HCT116 (cell line): ENCODE data around the gene TP63. TPM values are rescaled to one million over a fixed set of nuclear protein-coding genes. Genes with fewer than 3 reads are reported as not detected.

Experiments
- ATAC-seq: fragments of 200-7000 bp; cut with Tn5 transposase; 2 replicates; pipeline ENCODE4 v1.9.1; 2020; ENCODE audit warnings: mild to moderate bottlenecking, moderate library complexity
- BruUV-seq: library from RNA; stranded (reverse); fragments of 400-500 nt; replicated peaks from 2 replicates; lab custom pipeline; 2021; lab: Mats Ljungman, UMichigan
- CTCF ChIA-PET: fragments of 300-600 bp; sonication (Branson Sonifier 250); formaldehyde crosslinking; loops from one replicate; lab custom pipeline; 2021; ENCODE audit warnings: antibody characterized with exemption; lab: Charles Lee
- POLR2A ChIA-PET: fragments of 300-600, 350-600 bp; sonication (Branson Sonifier 250); formaldehyde crosslinking; loops from one replicate; lab custom pipeline; 2021; ENCODE audit warnings: antibody characterized with exemption; lab: Charles Lee
- RAD21 ChIA-PET, 2 experiments: fragments of 300-600 bp; sonication (Branson Sonifier 250); formaldehyde crosslinking; loops; one replicate each; lab custom pipeline; 2023; ENCODE audit warnings: low total read pairs in 2 of 2; ENCODE audit not compliant: uncharacterized antibody in 2 of 2, unreplicated experiment in 2 of 2, low non-redundant PET in 1 of 2; lab: Charles Lee
- DNase-seq: peaks from one replicate; pipeline ENCODE4 v3.0.0-alpha.2; 2010; ENCODE audit warnings: low read depth, low spot score
- H2AFZ ChIP-seq: fragments of 200-600 bp; shearing (Covaris generic), sonication (generic); 2 replicates; pipeline ENCODE4 v1.6.1; 2017; ENCODE audit warnings: low read depth, mixed run types, mixed read lengths, antibody characterized with exemption, low read length; ENCODE audit not compliant: poor library complexity, severe bottlenecking
- H3K27ac ChIP-seq: 2 replicates; pipeline ENCODE4 v1.5.1; 2012; ENCODE audit warnings: low read depth, low read length
- H3K27me3 ChIP-seq: fragments of 200-600 bp; sonication (generic); 2 replicates; pipeline ENCODE4 v1.6.1; 2016; ENCODE audit warnings: mixed run types, low read length, mixed read lengths; ENCODE audit not compliant: insufficient read depth
- H3K36me3 ChIP-seq, 2 experiments: fragments of 200-500 bp in 1 of 2; fragments of 200-600 bp in 1 of 2; sonication (Bioruptor generic) in 1 of 2; sonication (generic) in 1 of 2; 2 replicates each; pipeline versions ENCODE4 v1.5.1 to v1.6.1; 2014 to 2016; ENCODE audit warnings: low read length in 2 of 2, inconsistent platforms in 1 of 2, mixed read lengths in 1 of 2, mixed run types in 1 of 2; ENCODE audit not compliant: insufficient read depth in 2 of 2, control insufficient read depth in 1 of 2
- H3K4me1 ChIP-seq, 2 experiments: fragments of 200-600 bp in 1 of 2; sonication (generic) in 1 of 2; 2 replicates each; pipeline versions ENCODE4 v1.5.1 to v1.6.1; 2012 to 2017; ENCODE audit warnings: low read length in 2 of 2, inconsistent platforms in 1 of 2, mild to moderate bottlenecking in 1 of 2, mixed read lengths in 1 of 2, mixed run types in 1 of 2, moderate library complexity in 1 of 2; ENCODE audit not compliant: insufficient read depth in 2 of 2, control insufficient read depth in 1 of 2
- H3K4me2 ChIP-seq: fragments of 200-600 bp; sonication (generic); 2 replicates; pipeline ENCODE4 v1.6.1; 2017; ENCODE audit warnings: mixed run types, low read length, mixed read lengths
- H3K4me3 ChIP-seq, 2 experiments: fragments of 200-600 bp in 1 of 2; sonication (generic) in 1 of 2; replicated peaks in 1 of 2; 2 replicates each; pipeline ENCODE4 v1.5.1; 2011 to 2016; ENCODE audit warnings: low read length in 2 of 2, control low read depth in 1 of 2, low read depth in 1 of 2, mild to moderate bottlenecking in 1 of 2, mixed read lengths in 1 of 2, mixed run types in 1 of 2
- H3K79me2 ChIP-seq: fragments of 200-600 bp; sonication (generic); 2 replicates; pipeline ENCODE4 v1.6.1; 2017; ENCODE audit warnings: mild to moderate bottlenecking, mixed run types, low read length, moderate library complexity, mixed read lengths; ENCODE audit not compliant: insufficient read depth
- H3K9ac ChIP-seq: fragments of 200-600 bp; sonication (generic); 2 replicates; pipeline ENCODE4 v1.6.1; 2016; ENCODE audit warnings: low read length, mixed read lengths
- H3K9me2 ChIP-seq: fragments of 200-600 bp; sonication (generic), shearing (Covaris generic); 2 replicates; pipeline ENCODE4 v1.6.1; 2017; ENCODE audit warnings: mixed run types, mild to moderate bottlenecking, moderate library complexity; ENCODE audit not compliant: insufficient read depth
- H3K9me3 ChIP-seq, 2 experiments: fragments of 200-500 bp in 1 of 2; fragments of 200-600 bp in 1 of 2; sonication (Bioruptor generic) in 1 of 2; sonication (generic) in 1 of 2; 2 replicates each; pipeline ENCODE4 v1.6.1; 2014 to 2017; ENCODE audit warnings: low read length in 2 of 2, mixed read lengths in 2 of 2, inconsistent platforms in 1 of 2, low read depth in 1 of 2, mild to moderate bottlenecking in 1 of 2, mixed run types in 1 of 2, moderate library complexity in 1 of 2; ENCODE audit not compliant: control insufficient read depth in 1 of 2, insufficient read depth in 1 of 2
- H4K20me1 ChIP-seq: fragments of 200-600 bp; sonication (generic), shearing (Covaris generic); 2 replicates; pipeline ENCODE4 v1.6.1; 2017; ENCODE audit warnings: mixed run types, mild to moderate bottlenecking, moderate library complexity; ENCODE audit not compliant: insufficient read depth
- ATF3 ChIP-seq: IDR thresholded peaks from 2 replicates; pipeline ENCODE4 v1.6.1; 2012
- CBX3 ChIP-seq: IDR thresholded peaks from 2 replicates; pipeline ENCODE4 v1.6.1; 2012; ENCODE audit warnings: low read depth
- CEBPB ChIP-seq: IDR thresholded peaks from 2 replicates; pipeline ENCODE4 v1.6.1; 2012; ENCODE audit warnings: low read depth
- ELF1 ChIP-seq: IDR thresholded peaks from 2 replicates; pipeline ENCODE4 v1.6.1; 2012; ENCODE audit warnings: low read depth, borderline replicate concordance
- EZH2 ChIP-seq: fragments of 200-600 bp; sonication (generic); IDR thresholded peaks from 2 replicates; pipeline ENCODE4 v1.6.1; 2017; ENCODE audit warnings: antibody characterized with exemption, mixed run types
- FOSL1 ChIP-seq: IDR thresholded peaks from 2 replicates; pipeline ENCODE4 v1.6.1; 2012; ENCODE audit warnings: low read depth
- JUND ChIP-seq: IDR thresholded peaks from 2 replicates; pipeline ENCODE4 v1.6.1; 2012
- POLR2AphosphoS5 ChIP-seq: IDR thresholded peaks from 2 replicates; pipeline ENCODE4 v1.6.1; 2011; ENCODE audit warnings: mild to moderate bottlenecking, low read depth, low read length, moderate library complexity
- RAD21 ChIP-seq: IDR thresholded peaks from 2 replicates; pipeline ENCODE4 v1.6.1; 2012; ENCODE audit warnings: low read depth, mild to moderate bottlenecking
- REST ChIP-seq: IDR thresholded peaks from 2 replicates; pipeline ENCODE4 v1.6.1; 2012; ENCODE audit warnings: low read depth
- SIN3A ChIP-seq: IDR thresholded peaks from 2 replicates; pipeline ENCODE4 v1.6.1; 2012; ENCODE audit warnings: low read depth
- SP1 ChIP-seq: IDR thresholded peaks from 2 replicates; pipeline ENCODE4 v1.6.1; 2012; ENCODE audit warnings: low read depth
- TCF7L2 ChIP-seq: IDR thresholded peaks from 2 replicates; pipeline ENCODE4 v1.7.0; 2011; ENCODE audit warnings: borderline replicate concordance, inconsistent platforms; ENCODE audit not compliant: insufficient read depth, insufficient read length; ENCODE audit errors: extremely low read depth
- YY1 ChIP-seq: IDR thresholded peaks from 2 replicates; pipeline ENCODE4 v1.6.1; 2011; ENCODE audit warnings: low read length, low read depth, moderate library complexity, mild to moderate bottlenecking; ENCODE audit not compliant: insufficient replicate concordance; ENCODE audit errors: extremely low read depth
- ZBTB33 ChIP-seq: IDR thresholded peaks from 2 replicates; pipeline ENCODE4 v1.6.1; 2011; ENCODE audit warnings: mild to moderate bottlenecking, low read length, moderate library complexity; ENCODE audit not compliant: insufficient replicate concordance; ENCODE audit errors: extremely low read depth
- ZFX ChIP-seq: fragments of 450-650 bp; IDR thresholded peaks from 2 replicates; pipeline ENCODE4 v1.6.1; 2017
- intact Hi-C: fragments of 100-400 bp; cut with micrococcal nuclease; formaldehyde crosslinking; loops from 2 replicates; pipeline ENCODE4 v1.10.0; 2022
- total RNA-seq: library from RNA; stranded (reverse); gene quantifications from one replicate; pipeline ENCODE4 v1.2.1, GENCODE V29; 2021; ENCODE audit not compliant: unreplicated experiment
- TF ChIP-seq, protein P1 (sequence below): IDR thresholded peaks from 2 replicates; pipeline ENCODE4 v1.6.1; 2012

The TP63 gene
- total RNA-seq, 1 experiment from 2014 or later: not detected

DNA sequence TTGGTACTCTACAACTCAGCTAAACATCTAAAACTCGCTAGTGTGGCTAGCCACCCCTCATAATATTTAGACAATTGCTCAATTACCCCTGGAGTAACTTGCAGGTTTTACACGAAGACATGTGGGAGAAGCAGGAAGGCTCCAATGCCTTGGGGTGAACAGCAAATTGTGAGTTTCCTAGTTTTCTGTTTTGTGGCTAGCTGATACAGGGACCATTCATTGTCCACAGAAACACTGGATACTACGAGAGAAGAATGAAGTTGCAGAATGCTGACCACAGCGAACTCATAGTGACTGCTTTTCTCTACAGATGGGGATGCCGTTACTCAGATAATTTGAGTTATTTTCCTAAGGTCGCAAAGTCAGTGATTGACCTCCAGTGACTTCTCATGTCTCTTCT is 276.6 kb downstream of the TP63 start:
- ATAC-seq (no peak), DNase-seq (no peak)
- Histone ChIP-seq H2AFZ (no peak overlapping the region), H3K36me3 (no peaks in the 10 kb centered on the region), H3K4me3 (no peak overlapping the region), H3K27ac (no peak overlapping the region), H3K4me1 (peaks cover 0 to 19% of the 10 kb centered on the region in 2 experiments; a peak in 2 of 4 replicates), H3K27me3 (no peaks in the 10 kb centered on the region), H3K9me3 (no peaks in the 10 kb centered on the region), H3K79me2 (no peaks in the 10 kb centered on the region)
- intact Hi-C loops: no loop called here
- ChIA-PET RAD21 (no interaction called here), CTCF (no interaction called here)
- TF ChIP-seq EZH2: no peak
- no peak for TF ChIP-seq CEBPB
- TF ChIP-seq TCF7L2: no peak
- no peak for TF ChIP-seq SP1
- TF ChIP-seq, protein P1, sequence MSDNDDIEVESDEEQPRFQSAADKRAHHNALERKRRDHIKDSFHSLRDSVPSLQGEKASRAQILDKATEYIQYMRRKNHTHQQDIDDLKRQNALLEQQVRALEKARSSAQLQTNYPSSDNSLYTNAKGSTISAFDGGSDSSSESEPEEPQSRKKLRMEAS: no peak
- no peak for TF ChIP-seq ZBTB33
- TF ChIP-seq FOSL1: no peak
- TF ChIP-seq SIN3A: no peak
- TF ChIP-seq REST: no peak
- TF ChIP-seq RAD21: no peak
- no peak for TF ChIP-seq ELF1
- no peak for TF ChIP-seq YY1
- no peak for TF ChIP-seq POLR2AphosphoS5
- no peak for TF ChIP-seq JUND
- TF ChIP-seq ATF3: no peak
- TF ChIP-seq CBX3: no peak
- no peak for TF ChIP-seq ZFX
- TF ChIP-seq, all 23 proteins: peak for 0
- Histone ChIP-seq H3K9me2 (no peaks in the 10 kb centered on the region), H4K20me1 (no peaks in the 10 kb centered on the region), H3K4me2 (no peak overlapping the region), H3K9ac (no peak overlapping the region)
- POLR2A ChIA-PET: no interaction called here
- BruUV-seq: no TSS peak
